H1 (cell line): ENCODE data around the gene NLRC5.

Source experiments
- EP300 ChIP-seq, 2 experiments: IDR thresholded peaks; 1 replicate in 1 of 2; 2 replicates in 1 of 2; pipeline ENCODE4 v1.6.1; 2011 to 2012; ENCODE audit warnings: low read depth in 2 of 2, low read length in 2 of 2, mild to moderate bottlenecking in 2 of 2, borderline replicate concordance in 1 of 2, inconsistent platforms in 1 of 2, moderate library complexity in 1 of 2
- POLR2A ChIP-seq, 2 experiments: IDR thresholded peaks; 1 replicate in 1 of 2; 2 replicates in 1 of 2; pipeline ENCODE4 v1.6.1; 2011; ENCODE audit warnings: low read depth in 2 of 2, low read length in 2 of 2, mild to moderate bottlenecking in 2 of 2; ENCODE audit errors: control extremely low read depth in 1 of 2
- POLR2AphosphoS5 ChIP-seq: IDR thresholded peaks from 2 replicates; pipeline ENCODE4 v1.6.1; 2011; ENCODE audit warnings: low read depth, low read length
- SIN3A ChIP-seq, 2 experiments: IDR thresholded peaks in 1 of 2; conservative IDR thresholded peaks in 1 of 2; 2 replicates each; pipeline ENCODE4 v1.6.1; 2011 to 2012; ENCODE audit warnings: low read length in 2 of 2, improper control_type of control experiment in 1 of 2, low read depth in 1 of 2, mild to moderate bottlenecking in 1 of 2
- TEAD4 ChIP-seq: IDR thresholded peaks from 2 replicates; pipeline ENCODE4 v1.6.1; 2012; ENCODE audit warnings: low read depth, low read length, inconsistent platforms, mixed read lengths
- YY1 ChIP-seq: IDR thresholded peaks from 2 replicates; pipeline ENCODE4 v1.6.1; 2011; ENCODE audit warnings: low read depth, mild to moderate bottlenecking, low read length
- ZNF274 ChIP-seq: IDR thresholded peaks from 2 replicates; pipeline ENCODE4 v1.7.0; 2012; ENCODE audit warnings: low read length, borderline replicate concordance; ENCODE audit errors: extremely low read depth
- TF ChIP-seq, protein P1 (sequence below), 3 experiments: IDR thresholded peaks; 1 replicate in 2 of 3; 2 replicates in 1 of 3; pipeline versions ENCODE4 v1.5.1 to v1.6.1; 2011; ENCODE audit warnings: low read length in 3 of 3, mild to moderate bottlenecking in 3 of 3, inconsistent platforms in 2 of 3, low read depth in 1 of 3, moderate library complexity in 1 of 3; ENCODE audit not compliant: insufficient read depth in 1 of 3; ENCODE audit errors: control extremely low read depth in 1 of 3
- TF ChIP-seq, protein P2 (sequence below): IDR thresholded peaks from 2 replicates; pipeline ENCODE4 v1.6.1; 2012; ENCODE audit warnings: inconsistent platforms
- TF ChIP-seq, protein P3 (sequence below): IDR thresholded peaks from 2 replicates; pipeline ENCODE4 v1.6.1; 2012; ENCODE audit warnings: inconsistent platforms

DNA sequence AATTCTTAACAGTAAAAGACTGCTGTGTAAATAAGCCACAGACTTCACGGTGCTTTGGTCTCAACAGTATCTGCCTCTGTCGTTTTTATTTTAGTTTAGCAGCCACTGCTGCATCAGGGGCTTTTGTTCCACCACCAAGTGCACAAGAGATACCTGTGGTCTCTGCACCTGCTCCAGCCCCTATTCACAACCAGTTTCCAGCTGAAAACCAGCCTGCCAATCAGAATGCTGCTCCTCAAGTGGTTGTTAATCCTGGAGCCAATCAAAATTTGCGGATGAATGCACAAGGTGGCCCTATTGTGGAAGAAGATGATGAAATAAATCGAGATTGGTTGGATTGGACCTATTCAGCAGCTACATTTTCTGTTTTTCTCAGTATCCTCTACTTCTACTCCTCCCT is 49.6 kb upstream of the NLRC5 start:
- TF ChIP-seq, protein P1, sequence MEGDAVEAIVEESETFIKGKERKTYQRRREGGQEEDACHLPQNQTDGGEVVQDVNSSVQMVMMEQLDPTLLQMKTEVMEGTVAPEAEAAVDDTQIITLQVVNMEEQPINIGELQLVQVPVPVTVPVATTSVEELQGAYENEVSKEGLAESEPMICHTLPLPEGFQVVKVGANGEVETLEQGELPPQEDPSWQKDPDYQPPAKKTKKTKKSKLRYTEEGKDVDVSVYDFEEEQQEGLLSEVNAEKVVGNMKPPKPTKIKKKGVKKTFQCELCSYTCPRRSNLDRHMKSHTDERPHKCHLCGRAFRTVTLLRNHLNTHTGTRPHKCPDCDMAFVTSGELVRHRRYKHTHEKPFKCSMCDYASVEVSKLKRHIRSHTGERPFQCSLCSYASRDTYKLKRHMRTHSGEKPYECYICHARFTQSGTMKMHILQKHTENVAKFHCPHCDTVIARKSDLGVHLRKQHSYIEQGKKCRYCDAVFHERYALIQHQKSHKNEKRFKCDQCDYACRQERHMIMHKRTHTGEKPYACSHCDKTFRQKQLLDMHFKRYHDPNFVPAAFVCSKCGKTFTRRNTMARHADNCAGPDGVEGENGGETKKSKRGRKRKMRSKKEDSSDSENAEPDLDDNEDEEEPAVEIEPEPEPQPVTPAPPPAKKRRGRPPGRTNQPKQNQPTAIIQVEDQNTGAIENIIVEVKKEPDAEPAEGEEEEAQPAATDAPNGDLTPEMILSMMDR (IDR thresholded peaks at IDR 0.05; ENCODE audit: control extremely low read depth in 1 of 3, insufficient read depth in 1 of 3, low read depth in 1 of 3, low read length in 3 of 3) = no peak
- TF ChIP-seq, protein P2, sequence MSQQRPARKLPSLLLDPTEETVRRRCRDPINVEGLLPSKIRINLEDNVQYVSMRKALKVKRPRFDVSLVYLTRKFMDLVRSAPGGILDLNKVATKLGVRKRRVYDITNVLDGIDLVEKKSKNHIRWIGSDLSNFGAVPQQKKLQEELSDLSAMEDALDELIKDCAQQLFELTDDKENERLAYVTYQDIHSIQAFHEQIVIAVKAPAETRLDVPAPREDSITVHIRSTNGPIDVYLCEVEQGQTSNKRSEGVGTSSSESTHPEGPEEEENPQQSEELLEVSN = no peak
- no peak for TF ChIP-seq POLR2A (IDR thresholded peaks at IDR 0.05; ENCODE audit: control extremely low read depth in 1 of 2, low read depth in 2 of 2, low read length in 2 of 2)
- TF ChIP-seq EP300 (IDR thresholded peaks at IDR 0.05; ENCODE audit: borderline replicate concordance in 1 of 2, low read depth in 2 of 2, low read length in 2 of 2) = no peak
- TF ChIP-seq YY1 = no peak
- no peak for TF ChIP-seq TEAD4
- TF ChIP-seq, protein P3, sequence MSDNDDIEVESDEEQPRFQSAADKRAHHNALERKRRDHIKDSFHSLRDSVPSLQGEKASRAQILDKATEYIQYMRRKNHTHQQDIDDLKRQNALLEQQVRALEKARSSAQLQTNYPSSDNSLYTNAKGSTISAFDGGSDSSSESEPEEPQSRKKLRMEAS = no peak
- TF ChIP-seq SIN3A (conservative IDR thresholded peaks at IDR 0.05 in 1 of 2, IDR thresholded peaks at IDR 0.05 in 1 of 2; ENCODE audit: low read depth in 1 of 2, low read length in 2 of 2) = no peak
- no peak for TF ChIP-seq POLR2AphosphoS5
- no peak for TF ChIP-seq ZNF274
